Measurements from ENCODE around the gene TNNC2. TPM values are rescaled to one million over a fixed set of nuclear protein-coding genes. Genes with fewer than 3 reads are reported as not detected.

Gene TNNC2
- total RNA-seq, 2 experiments from 2014 or later, result not detected

- TF ChIP-seq EZH2phosphoT487 (IDR thresholded peaks at IDR 0.05; ENCODE audit: borderline replicate concordance, low read depth, low read length) (no peak), CTCF (conservative IDR thresholded peaks at IDR 0.05; ENCODE audit: low read length) (no peak)
- Histone ChIP-seq H3K27ac (ENCODE audit: low read depth, low read length, poor library complexity, severe bottlenecking) (no peak overlapping the region), H4K20me1 (ENCODE audit: insufficient read depth, low read length) (no peaks in the 10 kb centered on the region), H3K79me2 (ENCODE audit: insufficient read depth, low read depth, low read length) (no peaks in the 10 kb centered on the region), H3K9me2 (ENCODE audit: insufficient read depth, low read length) (no peaks in the 10 kb centered on the region), H3K4me1 (ENCODE audit: insufficient read depth, low read length, poor library complexity, severe bottlenecking) (no peaks in the 10 kb centered on the region), H3K9me3 (ENCODE audit: low read length) (no peaks in the 10 kb centered on the region), H2AFZ (ENCODE audit: low read length) (no peak overlapping the region), H3K36me3 (ENCODE audit: insufficient read depth, low read length) (peaks cover 13% of the 10 kb centered on the region; the same call in 1 of the 2 replicates), H3K4me3 (ENCODE audit: low read depth, low read length, poor library complexity, severe bottlenecking) (no peak overlapping the region), H3K4me2 (ENCODE audit: low read length) (no peak overlapping the region)
- BruUV-seq (replicated peaks), result no TSS peak
- intact Hi-C loops (cut with micrococcal nuclease; ENCODE audit: unreplicated experiment), result no loop called here
- ChIA-PET CTCF (ENCODE audit: unreplicated experiment) (no interaction called here), POLR2A (interaction anchor here (0.6 to 0.7 kb wide), 2 partner anchors 53 to 881 kb away, joined by 3 read pairs; no protein-coding TSS in a partner anchor)
- no peak for DNase-seq (ENCODE audit: low spot score)
These were observed 22.0 kb upstream of the TNNC2 start for GRCh38 chr20:45848969-45849582.

GRCh38 chr20:45848421-45848820 is 21.3 kb upstream of the TNNC2 start:
- H3K4me3 ChIP-seq (ENCODE audit: low read depth, low read length, poor library complexity, severe bottlenecking), result no peak overlapping the region
- no peaks in the 10 kb centered on the region for H3K9me2 ChIP-seq (ENCODE audit: insufficient read depth, low read length)
- ChIA-PET POLR2A (no interaction called here), CTCF (ENCODE audit: unreplicated experiment) (no interaction called here)
- BruUV-seq (replicated peaks), result no TSS peak
- no peak overlapping the region for H2AFZ ChIP-seq (ENCODE audit: low read length)
- no peaks in the 10 kb centered on the region for H3K4me1 ChIP-seq (ENCODE audit: insufficient read depth, low read length, poor library complexity, severe bottlenecking)
- DNase-seq (ENCODE audit: low spot score), result no peak
- H3K36me3 ChIP-seq (ENCODE audit: insufficient read depth, low read length), result peaks cover 20% of the 10 kb centered on the region; the same call in 1 of the 2 replicates
- no peaks in the 10 kb centered on the region for H3K79me2 ChIP-seq (ENCODE audit: insufficient read depth, low read depth, low read length)
- intact Hi-C loops (cut with micrococcal nuclease; ENCODE audit: unreplicated experiment), result no loop called here
- H3K4me2 ChIP-seq (ENCODE audit: low read length), result no peak overlapping the region
- TF ChIP-seq EZH2phosphoT487 (IDR thresholded peaks at IDR 0.05; ENCODE audit: borderline replicate concordance, low read depth, low read length), result no peak
- TF ChIP-seq CTCF (conservative IDR thresholded peaks at IDR 0.05; ENCODE audit: low read length), result no peak
- no peaks in the 10 kb centered on the region for H4K20me1 ChIP-seq (ENCODE audit: insufficient read depth, low read length)
- H3K27ac ChIP-seq (ENCODE audit: low read depth, low read length, poor library complexity, severe bottlenecking), result no peak overlapping the region
- no peaks in the 10 kb centered on the region for H3K9me3 ChIP-seq (ENCODE audit: low read length)

GRCh38 chr20:45845452-45845851 is 18.3 kb upstream of the TNNC2 start:
- intact Hi-C loops (cut with micrococcal nuclease; ENCODE audit: unreplicated experiment), result no loop called here
- Histone ChIP-seq H3K9me2 (ENCODE audit: insufficient read depth, low read length) (no peaks in the 10 kb centered on the region), H3K4me2 (ENCODE audit: low read length) (no peak overlapping the region), H3K36me3 (ENCODE audit: insufficient read depth, low read length) (peaks cover 32% of the 10 kb centered on the region; the same call in 1 of the 2 replicates), H3K27ac (ENCODE audit: low read depth, low read length, poor library complexity, severe bottlenecking) (no peak overlapping the region), H2AFZ (ENCODE audit: low read length) (no peak overlapping the region), H3K4me3 (ENCODE audit: low read depth, low read length, poor library complexity, severe bottlenecking) (no peak overlapping the region), H3K79me2 (ENCODE audit: insufficient read depth, low read depth, low read length) (no peaks in the 10 kb centered on the region), H4K20me1 (ENCODE audit: insufficient read depth, low read length) (no peaks in the 10 kb centered on the region), H3K4me1 (ENCODE audit: insufficient read depth, low read length, poor library complexity, severe bottlenecking) (peaks cover 20% of the 10 kb centered on the region), H3K9me3 (ENCODE audit: low read length) (no peaks in the 10 kb centered on the region)
- ChIA-PET POLR2A (interaction anchor here (1.1 kb wide), 1 partner anchor 13 kb away, joined by 4 read pairs; no protein-coding TSS in a partner anchor), CTCF (ENCODE audit: unreplicated experiment) (no interaction called here)
- no peak for DNase-seq (ENCODE audit: low spot score)
- TF ChIP-seq EZH2phosphoT487 (IDR thresholded peaks at IDR 0.05; ENCODE audit: borderline replicate concordance, low read depth, low read length), result no peak
- no peak for TF ChIP-seq CTCF (conservative IDR thresholded peaks at IDR 0.05; ENCODE audit: low read length)
- no TSS peak for BruUV-seq (replicated peaks)

All from OCI-LY7 (cell line).